NCI-H1694 (cell line): Measurements from ENCODE around the gene S100A1.
"Not testable (repeated sequence)": the region's sequence is repeated elsewhere in the genome, so short reads cannot be mapped to it uniquely, and the experiment has no call there.

Source experiments
- DNase-seq: peaks from one replicate; lab custom pipeline; 2025; lab: John Stamatoyannopoulos, UW

S100A1 gene

DNA sequence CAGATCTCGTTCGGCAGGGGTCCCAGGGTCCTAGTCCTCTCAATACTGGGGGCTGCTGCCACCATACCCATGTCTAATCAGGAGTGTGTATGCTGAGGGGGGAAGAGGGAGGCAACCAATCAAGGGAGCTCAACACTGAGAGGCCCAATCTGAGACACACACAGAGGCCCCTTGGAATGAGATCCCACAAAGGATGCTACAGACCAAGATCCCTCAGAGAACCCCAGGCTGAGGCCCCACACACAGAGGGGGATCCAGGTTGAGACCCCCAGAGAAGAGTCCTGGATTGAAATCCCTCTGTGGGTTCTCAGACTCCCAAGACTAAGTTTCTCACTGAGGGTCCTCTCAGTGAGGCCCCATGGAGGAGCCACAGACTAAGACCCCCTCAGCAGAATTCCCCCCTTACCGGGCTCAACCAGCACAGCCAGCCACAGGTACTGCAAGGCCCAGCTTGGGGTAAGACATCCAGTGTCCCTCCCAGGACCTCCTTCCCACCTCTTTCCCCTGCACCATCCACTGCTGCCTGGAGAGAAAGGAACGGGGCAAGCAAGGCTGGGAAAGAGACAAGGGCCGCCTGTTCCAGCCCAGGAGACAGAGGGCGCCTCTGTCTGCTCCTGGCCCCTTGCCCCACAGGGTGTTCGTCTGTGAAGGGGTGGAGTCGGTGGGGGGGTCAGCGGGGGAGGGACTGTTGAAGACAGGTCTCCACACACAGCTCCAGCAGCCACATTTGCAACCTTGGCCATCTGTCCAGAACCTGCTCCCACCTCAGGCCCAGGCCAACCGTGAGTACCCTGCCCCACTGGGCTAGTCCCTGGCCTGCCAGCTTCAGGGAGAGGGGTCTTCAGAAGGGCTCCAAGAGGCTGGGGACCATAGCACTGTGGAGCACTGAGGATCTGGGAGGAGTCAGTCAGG is at the start of gene S100A1:
Gene S100A1 (plus strand): TSS at position 720 of the 912 bp plus-strand sequence. CDS start 2,088 bp downstream, outside the sequence.
- DNase-seq: no peak

- no peak for DNase-seq
Observed at GRCh38 chr1:153578490-153578889, 49.7 kb upstream of the S100A1 start.

DNA sequence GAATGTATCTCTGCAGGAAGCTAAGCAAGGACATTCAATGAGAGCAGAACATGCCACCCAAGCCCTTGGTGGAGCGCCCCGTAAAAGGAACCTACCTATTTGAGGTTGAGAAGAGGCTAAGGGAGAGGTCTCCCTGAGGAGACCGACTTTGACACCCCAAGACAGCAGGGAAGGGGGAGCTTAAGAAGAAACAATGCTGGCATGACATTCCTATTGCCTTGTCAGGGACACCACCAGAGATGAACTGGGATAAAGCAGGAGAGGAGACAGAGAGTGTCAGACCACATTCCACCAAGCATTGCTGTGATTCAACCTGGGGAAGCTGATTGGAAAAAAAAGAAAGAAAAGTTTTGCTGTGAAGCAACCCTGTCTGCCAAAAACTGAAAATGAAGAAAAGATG is 49.3 kb upstream of the S100A1 start:
- no peak for DNase-seq

DNA sequence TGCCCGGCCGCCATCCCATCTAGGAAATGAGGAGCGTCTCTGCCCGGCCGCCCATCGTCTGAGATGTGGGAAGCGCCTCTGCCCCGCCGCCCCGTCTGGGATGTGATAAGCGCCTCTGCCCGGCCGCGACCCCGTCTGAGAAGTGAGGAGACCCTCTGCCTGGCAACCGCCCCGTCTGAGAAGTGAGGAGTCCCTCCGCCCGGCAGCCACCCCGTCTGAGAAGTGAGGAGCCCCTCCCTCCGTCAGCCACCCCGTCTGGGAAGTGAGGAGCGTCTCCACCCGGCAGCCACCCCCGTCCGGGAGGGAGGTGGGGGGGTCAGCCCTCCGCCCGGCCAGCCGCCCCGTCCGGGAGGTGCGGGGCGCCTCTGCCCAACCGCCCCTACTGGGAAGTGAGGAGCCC is 45.4 kb upstream of the S100A1 start:
- DNase-seq: not testable (repeated sequence)

GRCh38 chr1:153583514-153583913 is 44.7 kb upstream of the S100A1 start:
- not testable (repeated sequence) for DNase-seq

DNA sequence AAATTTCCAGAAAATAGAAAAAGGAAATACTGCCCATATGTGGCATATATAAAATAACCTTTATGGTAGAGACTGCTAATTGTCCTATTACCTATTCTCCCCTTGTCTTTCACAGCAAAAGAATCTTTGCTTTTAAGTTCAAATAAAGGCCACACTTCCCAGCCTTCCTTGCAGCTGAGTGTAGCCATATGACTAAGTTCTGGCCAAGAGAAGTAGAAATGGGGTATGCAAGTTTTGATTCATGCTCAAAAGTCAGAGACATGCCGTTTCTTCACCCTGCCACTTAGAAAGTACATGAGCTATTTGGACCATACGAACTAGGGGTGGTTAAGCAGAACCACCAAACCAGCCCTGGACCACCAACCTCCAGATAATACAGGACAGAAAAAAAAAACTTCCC is 44.3 kb upstream of the S100A1 start:
- no peak for DNase-seq

DNA sequence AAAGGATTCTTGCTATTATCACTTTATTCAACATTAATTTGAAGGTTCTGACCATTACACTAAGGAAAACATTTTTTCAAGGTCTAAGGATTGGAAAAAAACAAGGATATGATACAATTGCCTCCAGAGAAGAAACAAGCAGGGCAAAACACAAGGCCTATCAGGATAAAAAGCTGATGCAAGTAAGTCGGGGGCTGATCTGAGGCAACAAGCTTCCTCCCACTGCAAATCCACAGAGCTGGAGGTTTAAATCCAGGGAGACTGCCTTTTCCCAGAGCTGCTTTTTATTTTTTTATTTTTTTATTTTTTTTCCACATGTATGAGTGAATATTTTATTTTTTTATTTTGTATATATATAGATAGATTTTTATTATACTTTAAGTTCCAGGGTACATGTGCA is 43.2 kb upstream of the S100A1 start:
- no peak for DNase-seq

DNA sequence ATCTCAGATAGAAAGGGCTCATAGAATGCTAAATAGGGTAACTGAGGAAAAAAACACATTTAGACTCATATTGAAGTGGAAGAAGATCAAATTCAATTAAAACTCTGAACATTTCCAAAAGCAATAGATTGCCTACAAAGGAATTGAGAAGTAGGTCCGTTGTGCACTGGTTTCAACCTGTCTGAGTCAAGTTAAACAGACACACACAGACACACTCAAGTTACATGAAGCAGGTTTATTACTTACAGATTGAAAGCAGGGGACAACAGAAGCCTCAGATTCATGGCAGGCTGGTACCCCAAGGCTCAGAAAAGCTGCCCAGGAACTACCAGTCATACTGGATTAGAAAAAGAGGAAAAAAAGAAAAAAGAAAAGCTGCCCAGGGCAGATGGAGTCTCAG is 41.9 kb upstream of the S100A1 start:
- no peak for DNase-seq

GRCh38 chr1:153587314-153587713 is 40.9 kb upstream of the S100A1 start:
- DNase-seq: no peak

- DNase-seq: not testable (repeated sequence)
Observed at GRCh38 chr1:153588033-153588432, 40.2 kb upstream of the S100A1 start.

DNA sequence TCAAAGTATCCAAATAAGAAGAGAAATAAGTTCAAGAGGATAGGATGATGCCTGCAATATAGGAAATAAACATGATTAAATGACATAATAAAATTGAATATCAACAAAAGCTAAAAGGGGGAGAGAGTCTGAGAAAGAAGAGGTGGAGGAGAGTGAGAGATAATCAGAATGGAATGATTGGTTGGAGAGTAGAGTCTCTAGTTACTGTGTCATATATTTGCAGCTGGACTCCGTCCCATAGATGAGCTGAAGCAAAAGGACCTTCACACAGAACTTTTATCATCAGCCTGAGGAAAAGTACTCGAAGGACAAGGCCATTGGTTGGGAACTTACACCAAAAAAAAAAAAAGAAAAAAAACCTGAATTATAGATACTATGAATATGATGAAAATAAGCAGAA is 39.8 kb upstream of the S100A1 start:
- DNase-seq: no peak

DNA sequence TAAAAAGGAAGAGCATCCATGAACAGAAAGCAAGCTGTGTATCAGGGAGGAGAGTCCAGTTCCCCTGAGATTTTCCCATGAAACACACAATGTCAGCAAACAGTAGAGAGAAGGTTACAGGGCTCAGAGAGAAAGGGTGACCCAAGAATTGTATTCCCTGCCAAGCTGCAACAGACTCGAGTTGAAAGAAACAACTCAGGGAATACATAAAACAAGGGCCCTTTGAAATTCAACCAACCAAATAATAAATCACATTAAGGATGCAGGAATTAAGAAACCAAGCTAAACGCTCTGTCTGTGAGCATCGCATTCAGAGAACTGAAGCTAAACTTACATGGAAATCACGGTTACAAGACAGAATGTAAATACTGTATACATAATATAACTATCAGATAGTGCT is 35.5 kb upstream of the S100A1 start:
- no peak for DNase-seq

DNA sequence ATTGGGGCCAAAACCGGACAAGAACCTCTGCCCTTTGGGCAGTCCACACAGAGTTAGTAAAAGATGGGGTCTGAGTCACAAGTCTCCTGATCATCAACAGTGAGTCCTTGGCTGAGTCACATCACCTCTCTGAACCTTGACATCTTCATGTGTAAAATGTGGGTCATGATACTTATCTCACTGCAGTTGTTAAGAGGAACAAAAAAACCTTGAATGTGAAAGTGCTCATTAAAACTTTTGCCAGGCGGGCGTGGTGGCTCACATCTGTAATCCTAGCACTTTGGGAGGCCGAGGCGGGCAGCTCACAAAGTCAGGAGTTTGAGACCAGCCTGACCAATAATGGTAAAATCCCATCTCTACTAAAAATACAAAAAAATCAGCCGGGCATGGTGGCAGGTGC is 31.0 kb upstream of the S100A1 start:
- DNase-seq: no peak

DNA sequence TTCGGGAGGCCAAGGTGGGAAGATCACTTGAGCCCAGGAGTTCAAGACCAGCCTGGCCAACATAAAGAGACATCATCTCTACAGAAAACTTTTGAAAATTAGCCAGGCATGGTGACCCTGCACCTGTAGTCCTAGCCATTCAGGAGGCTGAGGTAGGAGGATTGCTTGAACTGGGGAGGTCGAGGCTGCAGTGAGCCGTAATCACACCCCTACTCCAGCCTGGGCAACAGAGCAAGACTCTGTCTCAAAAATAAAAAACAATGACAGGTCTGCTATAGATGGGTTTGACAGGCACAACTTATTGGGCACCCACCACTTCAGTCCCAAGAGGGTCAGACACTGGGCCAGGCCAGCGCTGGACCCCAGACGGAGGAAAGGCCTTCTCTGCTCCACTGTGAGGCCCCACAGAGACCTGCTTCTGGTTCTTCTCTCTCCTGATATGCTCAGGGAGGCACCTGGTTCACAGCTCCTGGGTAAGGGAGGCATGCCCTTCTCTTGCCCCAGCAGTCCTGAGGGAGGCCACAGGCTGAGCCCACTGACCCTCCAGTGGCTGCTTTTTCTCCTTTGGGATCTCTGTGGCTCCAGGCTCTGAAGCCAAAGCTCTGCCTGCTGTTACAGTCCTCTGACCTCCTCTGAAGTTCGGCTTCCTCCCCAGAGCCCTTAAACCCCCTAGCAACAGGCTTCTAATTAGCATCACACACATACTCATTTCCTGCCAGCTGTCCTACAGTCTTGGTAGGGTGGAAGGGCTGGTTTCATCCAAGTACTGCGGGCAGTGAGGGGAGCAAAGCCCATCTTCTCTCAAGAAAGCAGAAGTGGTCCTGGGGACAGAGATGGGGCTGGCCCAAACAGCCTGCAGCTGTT is 29.7 kb upstream of the S100A1 start:
- no peak for DNase-seq

- DNase-seq: no peak
Observed at GRCh38 chr1:153599847-153600246, 28.4 kb upstream of the S100A1 start.

GRCh38 chr1:153602749-153603148 is 25.5 kb upstream of the S100A1 start:
- DNase-seq: no peak

DNA sequence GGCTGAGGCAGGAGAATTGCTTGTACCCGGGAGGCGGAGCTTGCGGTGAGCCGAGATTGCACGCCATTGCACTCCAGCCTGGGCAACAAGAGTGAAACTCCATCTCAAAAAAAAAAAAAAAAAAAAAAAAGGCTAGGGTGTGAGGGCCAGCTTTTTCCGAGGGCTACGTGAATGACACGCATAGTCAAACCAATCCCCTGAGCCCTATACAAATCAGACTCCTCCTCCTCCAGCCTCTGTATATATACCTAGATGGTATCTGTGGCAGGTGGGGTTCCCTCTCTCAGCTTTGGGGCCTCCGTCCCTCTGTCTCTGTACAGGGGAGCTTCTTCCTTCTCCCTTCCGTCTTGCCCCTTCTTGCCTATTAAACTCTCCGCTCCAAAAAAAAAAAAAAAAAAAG is 22.0 kb upstream of the S100A1 start:
- DNase-seq: no peak

DNA sequence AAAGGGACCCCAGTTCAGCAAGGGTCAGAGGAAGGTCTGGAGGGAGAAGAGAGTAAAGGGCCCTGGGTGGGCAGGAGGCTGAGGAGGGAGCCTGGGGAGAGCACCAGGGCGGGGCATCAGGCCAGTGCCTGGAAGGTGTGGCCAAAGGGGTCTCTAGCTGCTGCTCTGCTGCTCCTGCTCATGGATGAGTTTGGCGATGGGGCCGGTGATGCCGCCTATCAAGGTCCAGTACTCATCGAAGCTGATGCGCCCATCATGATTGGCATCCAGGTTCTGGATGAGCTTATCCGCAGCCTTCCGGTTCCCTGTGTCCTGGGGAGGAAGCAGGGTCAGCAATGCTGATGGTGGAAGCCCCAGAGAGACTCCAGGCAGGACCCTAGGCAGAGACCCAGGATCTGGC is 20.9 kb upstream of the S100A1 start:
- DNase-seq: no peak

DNA sequence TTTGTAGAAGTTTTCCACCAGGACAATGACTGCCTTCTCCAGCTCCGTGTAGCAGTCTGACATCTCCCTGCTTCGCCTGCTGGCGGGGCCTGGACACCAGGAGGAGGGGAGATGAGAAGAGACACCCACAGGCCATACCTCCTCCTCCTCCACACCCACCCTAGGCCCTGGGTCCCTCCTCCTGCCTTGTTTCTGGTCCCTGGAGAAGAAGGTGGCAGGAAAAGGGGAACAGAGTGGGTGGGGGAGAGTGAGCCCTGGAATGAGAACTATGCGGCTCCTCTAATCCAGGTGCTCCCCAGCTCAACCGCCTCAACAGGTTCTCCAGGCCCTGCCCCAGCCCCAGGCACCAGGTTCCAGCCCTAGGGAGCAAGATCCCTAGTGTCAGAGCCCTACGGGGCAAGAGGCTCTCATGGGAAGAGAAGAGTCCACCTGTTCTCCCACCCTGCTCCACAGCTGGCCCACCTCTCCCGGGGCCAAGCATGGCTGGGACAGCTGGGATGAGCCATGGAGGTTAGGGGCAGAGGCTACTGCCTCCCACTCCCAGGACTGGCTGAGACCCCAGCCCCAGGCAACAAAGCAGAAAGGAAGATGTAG is 20.0 kb upstream of the S100A1 start:
- no peak for DNase-seq

GRCh38 chr1:153608742-153609584 is 19.3 kb upstream of the S100A1 start:
- DNase-seq: no peak

DNA sequence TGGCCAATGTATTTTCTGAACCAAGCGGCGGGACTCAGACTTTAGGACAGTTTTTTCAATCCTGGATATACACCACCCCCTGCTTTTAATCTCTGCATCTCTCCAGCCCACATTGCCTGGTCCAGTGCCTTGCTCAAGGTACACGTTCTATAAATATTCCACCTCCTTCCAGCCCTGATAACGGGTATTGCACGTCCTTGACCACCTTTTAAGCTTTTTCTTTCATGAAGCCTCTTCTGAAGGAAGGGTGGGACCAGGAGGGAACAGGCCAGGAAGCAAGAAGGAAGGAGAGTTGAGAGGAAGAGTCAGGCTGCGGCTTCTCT is 18.7 kb upstream of the S100A1 start:
- no peak for DNase-seq

DNA sequence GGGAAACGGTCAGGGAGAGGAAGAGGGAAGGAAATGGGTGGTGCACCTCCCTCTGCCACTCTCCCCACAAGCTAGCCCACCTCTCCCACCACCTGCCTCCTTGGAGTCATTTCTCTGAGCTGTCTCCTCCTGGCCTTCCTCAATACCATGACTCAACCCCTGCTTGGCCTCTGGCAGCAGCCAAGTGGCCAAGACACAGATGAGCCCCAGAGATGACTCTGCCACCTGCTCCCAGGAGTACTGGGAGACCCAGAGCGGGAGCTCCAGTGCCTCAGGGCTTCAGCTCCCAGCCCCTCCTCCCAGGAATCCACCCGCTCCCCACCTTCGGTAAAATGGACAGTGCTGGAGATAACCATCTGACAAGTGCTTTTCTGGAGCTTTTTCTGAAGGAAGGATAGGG is 17.9 kb upstream of the S100A1 start:
- DNase-seq: no peak
